ENCODE data around the gene CEP97. TPM values are rescaled to one million over a fixed set of nuclear protein-coding genes. Genes with fewer than 3 reads are reported as not detected.
"Not testable (repeated sequence)": the region's sequence is repeated elsewhere in the genome, so short reads cannot be mapped to it uniquely, and the experiment has no call there.

CEP97 gene
- total and polyA plus RNA-seq, 5 donors: 2.2 to 7.8 (median 7.2) TPM

GRCh38 chr3:101703169-101703568 is 21.2 kb upstream of the CEP97 start:
- WGBS: 81% methylated on average over 2 of the region's 2 CpGs
- Histone ChIP-seq H3K27me3 (ENCODE audit: control insufficient read depth, insufficient read depth) (no peaks in the 10 kb centered on the region), H3K9me3 (ENCODE audit: control insufficient read depth, low read length) (no peaks in the 10 kb centered on the region), H3K27ac (ENCODE audit: low read length) (no peak overlapping the region), H3K4me1 (ENCODE audit: control insufficient read depth, insufficient read depth, low read length) (no peaks in the 10 kb centered on the region), H3K4me3 (ENCODE audit: low read length) (no peak overlapping the region)
- DNase-seq (no peak), ATAC-seq (no peak)
- intact Hi-C loops (cut with DNase I): no loop called here

GRCh38 chr3:101704639-101705038 is 19.8 kb upstream of the CEP97 start:
- 56% methylated on average over 2 of the region's 2 CpGs for WGBS
- H3K27me3 ChIP-seq (ENCODE audit: control insufficient read depth, insufficient read depth); intact Hi-C loops (cut with DNase I); H3K4me3 ChIP-seq (ENCODE audit: low read length); H3K27ac ChIP-seq (ENCODE audit: low read length); DNase-seq; H3K9me3 ChIP-seq (ENCODE audit: control insufficient read depth, low read length); ATAC-seq; H3K4me1 ChIP-seq (ENCODE audit: control insufficient read depth, insufficient read depth, low read length): not testable (repeated sequence)

GRCh38 chr3:101709126-101709525 is 15.3 kb upstream of the CEP97 start:
- intact Hi-C loops (cut with DNase I): no loop called here
- ATAC-seq (no peak), DNase-seq (no peak)
- Histone ChIP-seq H3K4me1 (ENCODE audit: control insufficient read depth, insufficient read depth, low read length) (no peaks in the 10 kb centered on the region), H3K27me3 (ENCODE audit: control insufficient read depth, insufficient read depth) (no peaks in the 10 kb centered on the region), H3K4me3 (ENCODE audit: low read length) (no peak overlapping the region), H3K9me3 (ENCODE audit: control insufficient read depth, low read length) (no peaks in the 10 kb centered on the region), H3K27ac (ENCODE audit: low read length) (no peak overlapping the region)
- 42% methylated on average over 4 of the region's 4 CpGs for WGBS

GRCh38 chr3:101718455-101718854 is 6.0 kb upstream of the CEP97 start:
- WGBS: 75% methylated on average over 1 of the region's 1 CpG
- H3K27me3 ChIP-seq (ENCODE audit: control insufficient read depth, insufficient read depth): no peaks in the 10 kb centered on the region
- H3K9me3 ChIP-seq (ENCODE audit: control insufficient read depth, low read length): no peaks in the 10 kb centered on the region
- ATAC-seq (no peak), DNase-seq (no peak)
- intact Hi-C loops (cut with DNase I): no loop called here
- H3K27ac ChIP-seq (ENCODE audit: low read length): no peak overlapping the region
- H3K4me3 ChIP-seq (ENCODE audit: low read length): no peak overlapping the region
- H3K4me1 ChIP-seq (ENCODE audit: control insufficient read depth, insufficient read depth, low read length): no peaks in the 10 kb centered on the region

GRCh38 chr3:101719604-101720185 is 4.7 kb upstream of the CEP97 start:
- no peaks in the 10 kb centered on the region for H3K9me3 ChIP-seq (ENCODE audit: control insufficient read depth, low read length)
- DNase-seq (no peak), ATAC-seq (no peak)
- intact Hi-C loops (cut with DNase I): no loop called here
- no peak overlapping the region for H3K27ac ChIP-seq (ENCODE audit: low read length)
- H3K4me3 ChIP-seq (ENCODE audit: low read length): no peak overlapping the region
- 98% methylated on average over 3 of the region's 3 CpGs for WGBS
- H3K4me1 ChIP-seq (ENCODE audit: control insufficient read depth, insufficient read depth, low read length): no peaks in the 10 kb centered on the region
- H3K27me3 ChIP-seq (ENCODE audit: control insufficient read depth, insufficient read depth): no peaks in the 10 kb centered on the region

- intact Hi-C loops (cut with DNase I): no loop called here
- Histone ChIP-seq H3K27me3 (ENCODE audit: control insufficient read depth, insufficient read depth) (no peaks in the 10 kb centered on the region), H3K4me1 (ENCODE audit: control insufficient read depth, insufficient read depth, low read length) (no peaks in the 10 kb centered on the region), H3K4me3 (ENCODE audit: low read length) (no peak overlapping the region), H3K9me3 (ENCODE audit: control insufficient read depth, low read length) (no peaks in the 10 kb centered on the region), H3K27ac (ENCODE audit: low read length) (no peak overlapping the region)
- DNase-seq (no peak), ATAC-seq (no peak)
- 63% methylated on average over 10 of the region's 10 CpGs for WGBS
Observed at GRCh38 chr3:101720851-101721840, 3.3 kb upstream of the CEP97 start.

- Histone ChIP-seq H3K27me3 (ENCODE audit: control insufficient read depth, insufficient read depth) (no peaks in the 10 kb centered on the region), H3K4me3 (ENCODE audit: low read length) (no peak overlapping the region), H3K9me3 (ENCODE audit: control insufficient read depth, low read length) (no peaks in the 10 kb centered on the region), H3K4me1 (ENCODE audit: control insufficient read depth, insufficient read depth, low read length) (no peaks in the 10 kb centered on the region), H3K27ac (ENCODE audit: low read length) (no peak overlapping the region)
- intact Hi-C loops (cut with DNase I): no loop called here
- DNase-seq (peak in 1 of 3 donors; percentile 52), ATAC-seq (no peak)
- 78% methylated on average over 7 of the region's 7 CpGs for WGBS
Observed at GRCh38 chr3:101722394-101723173, 1.8 kb upstream of the CEP97 start.

GRCh38 chr3:101725194-101725889 is 928 bp downstream of the CEP97 start:
- intact Hi-C loops (cut with DNase I): no loop called here
- no peaks in the 10 kb centered on the region for H3K9me3 ChIP-seq (ENCODE audit: control insufficient read depth, low read length)
- H3K27me3 ChIP-seq (ENCODE audit: control insufficient read depth, insufficient read depth): no peaks in the 10 kb centered on the region
- H3K27ac ChIP-seq (ENCODE audit: low read length): peak overlapping the region; percentile 49
- ATAC-seq (peak; percentile 41 to 50), DNase-seq (peak; percentile 29 to 62 (median 56))
- WGBS: 1% methylated on average over 21 of the region's 21 CpGs
- H3K4me3 ChIP-seq (ENCODE audit: low read length): peak overlapping the region; percentile 99
- H3K4me1 ChIP-seq (ENCODE audit: control insufficient read depth, insufficient read depth, low read length): no peaks in the 10 kb centered on the region

- 23% methylated on average over 3 of the region's 3 CpGs for WGBS
- H3K27me3 ChIP-seq (ENCODE audit: control insufficient read depth, insufficient read depth): no peaks in the 10 kb centered on the region
- H3K4me3 ChIP-seq (ENCODE audit: low read length): peak overlapping the region; percentile 99
- no peak for DNase-seq
- no peaks in the 10 kb centered on the region for H3K9me3 ChIP-seq (ENCODE audit: control insufficient read depth, low read length)
- no peaks in the 10 kb centered on the region for H3K4me1 ChIP-seq (ENCODE audit: control insufficient read depth, insufficient read depth, low read length)
- H3K27ac ChIP-seq (ENCODE audit: low read length): no peak overlapping the region
- intact Hi-C loops (cut with DNase I): no loop called here
- ATAC-seq: no peak
Observed at GRCh38 chr3:101725890-101726275, 1.5 kb downstream of the CEP97 start.

- Histone ChIP-seq H3K4me1 (ENCODE audit: control insufficient read depth, insufficient read depth, low read length) (no peaks in the 10 kb centered on the region), H3K9me3 (ENCODE audit: control insufficient read depth, low read length) (no peaks in the 10 kb centered on the region), H3K27me3 (ENCODE audit: control insufficient read depth, insufficient read depth) (no peaks in the 10 kb centered on the region), H3K27ac (ENCODE audit: low read length) (no peak overlapping the region), H3K4me3 (ENCODE audit: low read length) (no peak overlapping the region)
- 96% methylated on average over 5 of the region's 5 CpGs for WGBS
- intact Hi-C loops (cut with DNase I): no loop called here
- ATAC-seq: no peak
- no peak for DNase-seq
Observed at GRCh38 chr3:101729586-101729985, 5.2 kb downstream of the CEP97 start.
